KMS-11 (cell line): Measurements from ENCODE around the gene JAG1.
"Not testable (repeated sequence)": the region's sequence is repeated elsewhere in the genome, so short reads cannot be mapped to it uniquely, and the experiment has no call there.

Source experiments
- H2AFZ ChIP-seq: fragments of 200-600 bp; sonication (generic); 2 replicates; pipeline ENCODE4 v1.6.1; 2016; ENCODE audit warnings: antibody characterized with exemption, mixed run types, low read depth
- H3K27ac ChIP-seq: fragments of 200-600 bp; sonication (generic); 2 replicates; pipeline ENCODE4 v1.6.1; 2016; ENCODE audit warnings: mild to moderate bottlenecking, mixed run types
- H3K27me3 ChIP-seq: fragments of 200-600 bp; sonication (generic); 2 replicates; pipeline ENCODE4 v1.6.1; 2017; ENCODE audit warnings: mild to moderate bottlenecking, low read depth, mixed run types, moderate library complexity; ENCODE audit not compliant: insufficient read depth
- H3K36me3 ChIP-seq: fragments of 200-600 bp; sonication (generic); 2 replicates; pipeline ENCODE4 v1.6.1; 2017; ENCODE audit warnings: mild to moderate bottlenecking, mixed run types; ENCODE audit not compliant: insufficient read depth
- H3K4me1 ChIP-seq: fragments of 200-600 bp; sonication (generic); 2 replicates; pipeline ENCODE4 v1.6.1; 2016; ENCODE audit warnings: mild to moderate bottlenecking, low read depth, mixed run types; ENCODE audit not compliant: poor library complexity, severe bottlenecking
- H3K4me2 ChIP-seq: fragments of 200-600 bp; sonication (generic); 2 replicates; pipeline ENCODE4 v1.7.0; 2016; ENCODE audit warnings: mild to moderate bottlenecking, mixed run types
- H3K4me3 ChIP-seq: fragments of 200-600 bp; sonication (generic); IDR thresholded peaks from 2 replicates; pipeline ENCODE4 v1.6.1; 2017; ENCODE audit warnings: low read depth, low read length, mixed read lengths; ENCODE audit not compliant: insufficient read depth
- H3K79me2 ChIP-seq: fragments of 200-600 bp; sonication (generic); 2 replicates; pipeline ENCODE4 v1.6.1; 2016; ENCODE audit warnings: low read depth, mixed run types; ENCODE audit not compliant: insufficient read depth
- H3K9ac ChIP-seq: fragments of 200-600 bp; sonication (generic); 2 replicates; pipeline ENCODE4 v1.6.1; 2016; ENCODE audit warnings: mild to moderate bottlenecking, mixed run types
- H4K20me1 ChIP-seq: fragments of 200-600 bp; sonication (generic); 2 replicates; pipeline ENCODE4 v1.6.1; 2016; ENCODE audit warnings: mild to moderate bottlenecking, mixed run types; ENCODE audit not compliant: insufficient read depth
- CTCF ChIP-seq: fragments of 200-600 bp; sonication (generic); conservative IDR thresholded peaks from 2 replicates; pipeline ENCODE4 v1.6.1; 2017; ENCODE audit warnings: low read depth, mild to moderate bottlenecking, antibody characterized with exemption, low read length, moderate library complexity, mixed read lengths

Gene JAG1

GRCh38 chr20:10591946-10592521 is 81.8 kb downstream of the JAG1 start:
- H3K27me3 ChIP-seq: no peaks in the 10 kb centered on the region
- no peak overlapping the region for H3K9ac ChIP-seq
- H3K36me3 ChIP-seq: no peaks in the 10 kb centered on the region
- H3K4me3 ChIP-seq: no peak overlapping the region
- no peak for TF ChIP-seq CTCF
- H3K4me1 ChIP-seq: no peaks in the 10 kb centered on the region
- H3K27ac ChIP-seq: no peak overlapping the region
- no peak overlapping the region for H2AFZ ChIP-seq
- H3K4me2 ChIP-seq: no peak overlapping the region
- no peaks in the 10 kb centered on the region for H3K79me2 ChIP-seq
- H4K20me1 ChIP-seq: no peaks in the 10 kb centered on the region

GRCh38 chr20:10590950-10591671 is 82.7 kb downstream of the JAG1 start:
- no peaks in the 10 kb centered on the region for H3K4me1 ChIP-seq
- H3K27ac ChIP-seq: no peak overlapping the region
- TF ChIP-seq CTCF: no peak
- no peak overlapping the region for H3K9ac ChIP-seq
- H2AFZ ChIP-seq: no peak overlapping the region
- H3K4me2 ChIP-seq: no peak overlapping the region
- no peaks in the 10 kb centered on the region for H4K20me1 ChIP-seq
- H3K27me3 ChIP-seq: no peaks in the 10 kb centered on the region
- H3K79me2 ChIP-seq: no peaks in the 10 kb centered on the region
- no peaks in the 10 kb centered on the region for H3K36me3 ChIP-seq
- H3K4me3 ChIP-seq: no peak overlapping the region

GRCh38 chr20:10590446-10590845 is 83.4 kb downstream of the JAG1 start:
- H3K27ac ChIP-seq, H4K20me1 ChIP-seq, H3K4me1 ChIP-seq, H3K9ac ChIP-seq, H3K4me2 ChIP-seq, H3K36me3 ChIP-seq, H3K27me3 ChIP-seq, H3K4me3 ChIP-seq, H2AFZ ChIP-seq, H3K79me2 ChIP-seq: not testable (repeated sequence)
